ENCODE data around the gene LAMC3. TPM values are rescaled to one million over a fixed set of nuclear protein-coding genes. Genes with fewer than 3 reads are reported as not detected.
"Not testable (repeated sequence)": the region's sequence is repeated elsewhere in the genome, so short reads cannot be mapped to it uniquely, and the experiment has no call there.

The LAMC3 gene
- total RNA-seq, 1 experiment from 2014 or later, result 4.6 TPM

GRCh38 chr9:130999245-130999623 lies 9.7 kb upstream of the LAMC3 start:
- no peaks in the 10 kb centered on the region for H3K4me1 ChIP-seq (ENCODE audit: insufficient read depth, low read length)
- intact Hi-C loops (cut with micrococcal nuclease), result no loop called here
- DNase-seq, result no peak
- H3K9ac ChIP-seq (ENCODE audit: low read length), result no peak overlapping the region
- ChIA-PET POLR2A (ENCODE audit: unreplicated experiment) (no interaction called here), CTCF (interaction anchor here (1.1 kb wide), 2 partner anchors 36 to 66 kb away, joined by 4 to 5 read pairs; no protein-coding TSS in a partner anchor)
- H2AFZ ChIP-seq (ENCODE audit: low read length), result no peak overlapping the region
- H3K9me2 ChIP-seq (replicated peaks; ENCODE audit: low read length), result no peaks in the 10 kb centered on the region
- no peak for ATAC-seq
- no peak overlapping the region for H3K4me3 ChIP-seq (ENCODE audit: low read length)
- BruUV-seq (replicated peaks), result no TSS peak
- H3K79me2 ChIP-seq (ENCODE audit: low read length), result no peaks in the 10 kb centered on the region
- H3K9me3 ChIP-seq (ENCODE audit: low read length), result no peaks in the 10 kb centered on the region
- no peaks in the 10 kb centered on the region for H3K36me3 ChIP-seq (ENCODE audit: low read depth, low read length)
- no peak overlapping the region for H3K27ac ChIP-seq (ENCODE audit: low read length)
- H4K20me1 ChIP-seq (ENCODE audit: low read length), result no peaks in the 10 kb centered on the region
- no peak overlapping the region for H3K4me2 ChIP-seq (ENCODE audit: low read length)
- H3K27me3 ChIP-seq (ENCODE audit: low read length), result no peaks in the 10 kb centered on the region
- H3F3A ChIP-seq (ENCODE audit: low read length, unreplicated experiment), result no peaks in the 10 kb centered on the region
- TF ChIP-seq EZH2phosphoT487 (IDR thresholded peaks at IDR 0.05; ENCODE audit: borderline replicate concordance, low read length), result no peak
- no peak for TF ChIP-seq EZH2 (IDR thresholded peaks at IDR 0.05; ENCODE audit: low read length, unreplicated experiment)
- TF ChIP-seq CTCF (conservative IDR thresholded peaks at IDR 0.05; ENCODE audit: low read depth, low read length), result no peak

GRCh38 chr9:131000526-131000925 lies 8.4 kb upstream of the LAMC3 start:
- H3K27ac ChIP-seq (ENCODE audit: low read length); H3K9ac ChIP-seq (ENCODE audit: low read length); H3K4me3 ChIP-seq (ENCODE audit: low read length); H3K27me3 ChIP-seq (ENCODE audit: low read length); H3K36me3 ChIP-seq (ENCODE audit: low read depth, low read length); H3K9me2 ChIP-seq (replicated peaks; ENCODE audit: low read length); H3K4me2 ChIP-seq (ENCODE audit: low read length); CTCF ChIA-PET; BruUV-seq (replicated peaks); DNase-seq; H3K4me1 ChIP-seq (ENCODE audit: insufficient read depth, low read length); intact Hi-C loops (cut with micrococcal nuclease); H3K79me2 ChIP-seq (ENCODE audit: low read length); H4K20me1 ChIP-seq (ENCODE audit: low read length); H3F3A ChIP-seq (ENCODE audit: low read length, unreplicated experiment); H2AFZ ChIP-seq (ENCODE audit: low read length); ATAC-seq; POLR2A ChIA-PET (ENCODE audit: unreplicated experiment); H3K9me3 ChIP-seq (ENCODE audit: low read length): not testable (repeated sequence)

GRCh38 chr9:131001021-131001420 lies 8.0 kb upstream of the LAMC3 start:
- DNase-seq (no peak), ATAC-seq (no peak)
- Histone ChIP-seq H3K79me2 (ENCODE audit: low read length) (no peaks in the 10 kb centered on the region), H3K9ac (ENCODE audit: low read length) (no peak overlapping the region), H3K4me1 (ENCODE audit: insufficient read depth, low read length) (no peaks in the 10 kb centered on the region), H3K27ac (ENCODE audit: low read length) (no peak overlapping the region), H4K20me1 (ENCODE audit: low read length) (no peaks in the 10 kb centered on the region), H3K4me2 (ENCODE audit: low read length) (no peak overlapping the region), H3K36me3 (ENCODE audit: low read depth, low read length) (no peaks in the 10 kb centered on the region), H3K9me2 (replicated peaks; ENCODE audit: low read length) (no peaks in the 10 kb centered on the region), H3K9me3 (ENCODE audit: low read length) (no peaks in the 10 kb centered on the region), H3K4me3 (ENCODE audit: low read length) (no peak overlapping the region), H3K27me3 (ENCODE audit: low read length) (no peaks in the 10 kb centered on the region), H3F3A (ENCODE audit: low read length, unreplicated experiment) (no peaks in the 10 kb centered on the region), H2AFZ (ENCODE audit: low read length) (no peak overlapping the region)
- intact Hi-C loops (cut with micrococcal nuclease), result no loop called here
- ChIA-PET CTCF (no interaction called here), POLR2A (ENCODE audit: unreplicated experiment) (no interaction called here)
- TF ChIP-seq CTCF (conservative IDR thresholded peaks at IDR 0.05; ENCODE audit: low read depth, low read length) (no peak), EZH2 (IDR thresholded peaks at IDR 0.05; ENCODE audit: low read length, unreplicated experiment) (no peak), EZH2phosphoT487 (IDR thresholded peaks at IDR 0.05; ENCODE audit: borderline replicate concordance, low read length) (no peak)
- BruUV-seq (replicated peaks), result no TSS peak
